WTC11 (cell line): ENCODE results near the gene P3H2.

Experiments used
- CREM ChIP-seq: sonication (generic); formaldehyde crosslinking; IDR thresholded peaks from 2 replicates; pipeline ENCODE4 v1.8.1; 2022; ENCODE audit warnings: mild to moderate bottlenecking, missing genetic modification reagents, moderate library complexity
- CTCF ChIP-seq: fragments of 200-600 bp; IDR thresholded peaks from 2 replicates; pipeline ENCODE4 v1.8.0; 2022; ENCODE audit warnings: antibody characterized with exemption
- E2F1 ChIP-seq: sonication (generic); formaldehyde crosslinking; IDR thresholded peaks from 2 replicates; pipeline ENCODE4 v1.8.0; 2022; ENCODE audit warnings: mild to moderate bottlenecking, missing genetic modification reagents
- FOXP4 ChIP-seq: sonication (generic); formaldehyde crosslinking; IDR thresholded peaks from 2 replicates; pipeline ENCODE4 v1.8.0; 2022; ENCODE audit warnings: mild to moderate bottlenecking, missing genetic modification reagents
- NR3C1 ChIP-seq: sonication (generic); formaldehyde crosslinking; conservative IDR thresholded peaks from 2 replicates; pipeline ENCODE4 v1.8.1; 2023; ENCODE audit warnings: low read depth, mild to moderate bottlenecking, missing genetic modification reagents
- USF1 ChIP-seq: sonication (generic); formaldehyde crosslinking; IDR thresholded peaks from 2 replicates; pipeline ENCODE4 v1.8.0; 2022; ENCODE audit warnings: mild to moderate bottlenecking, missing genetic modification reagents
- ZBTB21 ChIP-seq: sonication (generic); formaldehyde crosslinking; IDR thresholded peaks from 2 replicates; pipeline ENCODE4 v1.8.1; 2023; ENCODE audit warnings: mild to moderate bottlenecking, missing genetic modification reagents, borderline replicate concordance
- ZNF671 ChIP-seq: fragments of 250-450 bp; sonication (Bioruptor Pico); IDR thresholded peaks from 2 replicates; pipeline ENCODE4 v1.8.0; 2021; ENCODE audit warnings: mild to moderate bottlenecking
- TF ChIP-seq, protein P1 (sequence below): sonication (generic); formaldehyde crosslinking; IDR thresholded peaks from 2 replicates; pipeline ENCODE4 v1.8.1; 2023; ENCODE audit warnings: mild to moderate bottlenecking, missing genetic modification reagents
- TF ChIP-seq, protein P2 (sequence below): sonication (generic); formaldehyde crosslinking; conservative IDR thresholded peaks from 2 replicates; pipeline ENCODE4 v1.8.1; 2022; ENCODE audit warnings: mild to moderate bottlenecking, missing genetic modification reagents
- TF ChIP-seq, protein P3 (sequence below): sonication (generic); formaldehyde crosslinking; IDR thresholded peaks from 2 replicates; pipeline ENCODE4 v1.8.1; 2023; ENCODE audit warnings: mild to moderate bottlenecking, missing genetic modification reagents, moderate library complexity
- TF ChIP-seq, protein P4 (sequence below): sonication (generic); formaldehyde crosslinking; IDR thresholded peaks from 2 replicates; pipeline ENCODE4 v1.8.1; 2023; ENCODE audit warnings: mild to moderate bottlenecking, missing genetic modification reagents

- TF ChIP-seq USF1: no peak
- no peak for TF ChIP-seq ZNF671 (CRISPR knock-in tag)
- TF ChIP-seq, protein P1, sequence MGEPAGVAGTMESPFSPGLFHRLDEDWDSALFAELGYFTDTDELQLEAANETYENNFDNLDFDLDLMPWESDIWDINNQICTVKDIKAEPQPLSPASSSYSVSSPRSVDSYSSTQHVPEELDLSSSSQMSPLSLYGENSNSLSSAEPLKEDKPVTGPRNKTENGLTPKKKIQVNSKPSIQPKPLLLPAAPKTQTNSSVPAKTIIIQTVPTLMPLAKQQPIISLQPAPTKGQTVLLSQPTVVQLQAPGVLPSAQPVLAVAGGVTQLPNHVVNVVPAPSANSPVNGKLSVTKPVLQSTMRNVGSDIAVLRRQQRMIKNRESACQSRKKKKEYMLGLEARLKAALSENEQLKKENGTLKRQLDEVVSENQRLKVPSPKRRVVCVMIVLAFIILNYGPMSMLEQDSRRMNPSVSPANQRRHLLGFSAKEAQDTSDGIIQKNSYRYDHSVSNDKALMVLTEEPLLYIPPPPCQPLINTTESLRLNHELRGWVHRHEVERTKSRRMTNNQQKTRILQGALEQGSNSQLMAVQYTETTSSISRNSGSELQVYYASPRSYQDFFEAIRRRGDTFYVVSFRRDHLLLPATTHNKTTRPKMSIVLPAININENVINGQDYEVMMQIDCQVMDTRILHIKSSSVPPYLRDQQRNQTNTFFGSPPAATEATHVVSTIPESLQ (CRISPR knock-in tag): no peak
- no peak for TF ChIP-seq CTCF
- TF ChIP-seq NR3C1 (CRISPR knock-in tag): no peak
- TF ChIP-seq CREM (CRISPR knock-in tag): no peak
- TF ChIP-seq ZBTB21: no peak
- no peak for TF ChIP-seq FOXP4 (CRISPR knock-in tag)
- no peak for TF ChIP-seq E2F1
- TF ChIP-seq, protein P2, sequence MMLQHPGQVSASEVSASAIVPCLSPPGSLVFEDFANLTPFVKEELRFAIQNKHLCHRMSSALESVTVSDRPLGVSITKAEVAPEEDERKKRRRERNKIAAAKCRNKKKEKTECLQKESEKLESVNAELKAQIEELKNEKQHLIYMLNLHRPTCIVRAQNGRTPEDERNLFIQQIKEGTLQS (CRISPR knock-in tag): no peak
- TF ChIP-seq, protein P3, sequence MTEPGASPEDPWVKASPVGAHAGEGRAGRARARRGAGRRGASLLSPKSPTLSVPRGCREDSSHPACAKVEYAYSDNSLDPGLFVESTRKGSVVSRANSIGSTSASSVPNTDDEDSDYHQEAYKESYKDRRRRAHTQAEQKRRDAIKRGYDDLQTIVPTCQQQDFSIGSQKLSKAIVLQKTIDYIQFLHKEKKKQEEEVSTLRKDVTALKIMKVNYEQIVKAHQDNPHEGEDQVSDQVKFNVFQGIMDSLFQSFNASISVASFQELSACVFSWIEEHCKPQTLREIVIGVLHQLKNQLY (CRISPR knock-in tag): no peak
- TF ChIP-seq, protein P4, sequence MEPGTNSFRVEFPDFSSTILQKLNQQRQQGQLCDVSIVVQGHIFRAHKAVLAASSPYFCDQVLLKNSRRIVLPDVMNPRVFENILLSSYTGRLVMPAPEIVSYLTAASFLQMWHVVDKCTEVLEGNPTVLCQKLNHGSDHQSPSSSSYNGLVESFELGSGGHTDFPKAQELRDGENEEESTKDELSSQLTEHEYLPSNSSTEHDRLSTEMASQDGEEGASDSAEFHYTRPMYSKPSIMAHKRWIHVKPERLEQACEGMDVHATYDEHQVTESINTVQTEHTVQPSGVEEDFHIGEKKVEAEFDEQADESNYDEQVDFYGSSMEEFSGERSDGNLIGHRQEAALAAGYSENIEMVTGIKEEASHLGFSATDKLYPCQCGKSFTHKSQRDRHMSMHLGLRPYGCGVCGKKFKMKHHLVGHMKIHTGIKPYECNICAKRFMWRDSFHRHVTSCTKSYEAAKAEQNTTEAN: no peak
Measured at GRCh38 chr3:190092250-190092649, 28.4 kb downstream of the P3H2 start.
